HG02642 (cell line): ENCODE results near the gene TPRG1L.

ENCODE experiments used
- ATAC-seq: cut with Tn5 transposase; IDR thresholded peaks from one replicate; pipeline ENCODE4 v1.9.1; 2021; ENCODE audit warnings: mild to moderate bottlenecking; ENCODE audit not compliant: unreplicated experiment, poor library complexity

The TPRG1L gene

DNA sequence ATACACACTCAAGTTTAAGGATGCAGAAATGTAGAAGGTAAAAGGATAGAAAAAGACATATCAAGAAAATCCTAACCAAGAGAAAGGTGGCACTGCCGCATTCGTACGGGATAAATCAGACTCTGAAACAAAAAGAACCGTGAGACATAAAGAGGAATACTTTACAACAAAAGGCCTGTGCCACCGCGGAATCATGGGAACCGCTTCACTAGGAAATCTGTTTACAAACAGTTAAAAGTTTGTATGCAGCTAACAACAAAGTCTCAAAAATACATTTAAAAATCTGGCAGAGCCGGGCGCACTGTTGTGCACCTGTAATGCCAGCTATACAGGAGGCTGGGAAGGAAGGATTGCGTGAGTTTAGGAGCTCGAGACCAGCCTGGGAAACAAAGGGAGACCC lies 17.0 kb downstream of the TPRG1L start:
- ATAC-seq, result no peak

- ATAC-seq, result no peak
Measured at GRCh38 chr1:3642919-3643675, 18.3 kb downstream of the TPRG1L start.

DNA sequence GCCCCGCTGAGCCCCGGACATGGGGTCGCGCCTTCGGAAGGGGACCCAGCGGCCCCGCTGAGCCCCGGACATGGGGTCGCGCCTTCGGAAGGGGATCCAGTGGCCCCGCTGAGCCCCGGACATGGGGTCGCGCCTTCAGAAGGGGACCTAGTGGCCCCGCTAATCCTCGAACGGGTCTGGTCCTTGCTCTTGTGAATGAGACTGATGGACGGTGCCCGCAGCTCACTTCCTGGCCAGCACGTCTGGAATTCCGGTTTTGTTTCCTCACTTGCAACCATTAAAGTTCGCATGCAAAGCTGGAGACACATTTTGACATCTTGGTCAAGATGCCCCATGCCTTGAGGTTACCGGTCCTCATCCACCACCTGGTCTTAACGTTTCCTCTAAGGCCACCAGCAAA lies 19.5 kb downstream of the TPRG1L start:
- ATAC-seq, result no peak

DNA sequence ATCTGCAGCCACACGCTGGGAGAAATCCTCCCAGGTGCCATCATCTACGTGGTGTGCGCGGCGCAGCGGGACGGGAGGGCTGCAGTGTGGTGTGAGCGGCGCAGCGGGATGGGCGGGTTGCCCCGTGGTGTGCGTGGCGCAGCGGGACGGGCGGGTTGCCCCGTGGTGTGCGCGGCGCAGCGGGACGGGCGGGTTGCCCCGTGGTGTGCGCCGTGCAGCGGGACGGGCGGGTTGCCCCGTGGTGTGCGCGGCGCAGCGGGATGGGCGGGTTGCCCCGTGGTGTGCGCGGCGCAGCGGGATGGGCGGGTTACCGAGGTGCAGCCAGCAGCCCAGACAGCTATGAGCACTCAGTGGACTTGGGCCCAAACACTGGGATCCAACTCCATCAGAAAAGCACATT lies 20.4 kb downstream of the TPRG1L start:
- no peak for ATAC-seq

DNA sequence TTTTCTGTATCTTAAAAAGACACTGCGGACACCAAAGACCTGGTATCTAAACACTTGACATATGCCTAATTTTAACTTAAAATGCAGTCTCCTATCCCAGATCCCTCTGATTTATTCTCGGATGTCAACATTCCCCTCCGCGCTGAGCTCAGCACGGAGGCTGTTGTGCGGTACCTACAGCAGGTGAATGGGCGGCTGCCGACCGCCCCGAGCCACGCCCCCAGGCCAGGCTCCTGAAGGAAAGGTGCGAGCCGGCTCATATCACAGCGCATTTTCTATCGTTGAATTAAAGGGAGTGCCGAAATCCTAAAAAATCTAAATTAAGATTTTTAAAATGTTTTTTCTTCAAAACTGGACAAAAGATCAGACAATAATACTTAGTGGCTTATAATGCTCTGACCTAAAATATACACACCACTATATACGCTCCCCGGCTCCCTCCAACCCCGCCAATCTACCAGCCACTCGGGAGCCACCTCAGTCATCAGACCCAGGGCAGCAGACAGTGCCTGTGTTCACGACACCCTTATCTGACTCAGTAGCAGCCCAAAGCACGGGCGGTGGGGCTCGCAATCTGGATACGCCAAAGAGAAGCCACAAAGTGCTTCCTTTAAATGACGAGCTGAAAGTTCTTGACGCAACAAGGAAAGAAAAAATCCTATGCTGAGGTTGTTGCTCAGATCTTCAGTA lies 21.0 kb downstream of the TPRG1L start:
- no peak for ATAC-seq

DNA sequence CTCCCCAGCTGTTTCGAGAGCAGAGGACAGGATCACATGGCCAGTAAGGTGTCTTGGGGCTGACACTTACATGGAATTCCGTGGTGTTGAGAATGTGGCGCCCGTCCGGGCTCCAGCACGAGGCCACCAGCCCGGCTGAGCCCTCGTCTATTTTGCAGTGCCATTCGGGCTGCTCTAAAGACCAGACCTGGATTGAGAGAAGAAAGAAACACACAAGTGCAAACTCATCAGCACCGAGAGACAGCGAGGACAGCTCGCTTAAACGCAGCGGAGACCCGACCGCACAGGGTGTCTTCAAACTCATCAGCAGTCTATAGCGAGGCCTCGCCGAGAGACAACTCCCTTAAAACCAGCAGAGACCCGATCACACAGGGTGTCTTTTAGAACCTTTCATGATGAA lies 21.8 kb downstream of the TPRG1L start:
- ATAC-seq, result no peak

GRCh38 chr1:3649342-3650247 lies 24.8 kb downstream of the TPRG1L start, which contains the start of gene WRAP73:
Gene WRAP73, minus strand, starts transcription at chr1:3650103. Its CDS starts 104 bp downstream, at chr1:3649999.
- peak; percentile 81 for ATAC-seq

GRCh38 chr1:3650248-3651025 lies 25.6 kb downstream of the TPRG1L start:
- ATAC-seq, result no peak

DNA sequence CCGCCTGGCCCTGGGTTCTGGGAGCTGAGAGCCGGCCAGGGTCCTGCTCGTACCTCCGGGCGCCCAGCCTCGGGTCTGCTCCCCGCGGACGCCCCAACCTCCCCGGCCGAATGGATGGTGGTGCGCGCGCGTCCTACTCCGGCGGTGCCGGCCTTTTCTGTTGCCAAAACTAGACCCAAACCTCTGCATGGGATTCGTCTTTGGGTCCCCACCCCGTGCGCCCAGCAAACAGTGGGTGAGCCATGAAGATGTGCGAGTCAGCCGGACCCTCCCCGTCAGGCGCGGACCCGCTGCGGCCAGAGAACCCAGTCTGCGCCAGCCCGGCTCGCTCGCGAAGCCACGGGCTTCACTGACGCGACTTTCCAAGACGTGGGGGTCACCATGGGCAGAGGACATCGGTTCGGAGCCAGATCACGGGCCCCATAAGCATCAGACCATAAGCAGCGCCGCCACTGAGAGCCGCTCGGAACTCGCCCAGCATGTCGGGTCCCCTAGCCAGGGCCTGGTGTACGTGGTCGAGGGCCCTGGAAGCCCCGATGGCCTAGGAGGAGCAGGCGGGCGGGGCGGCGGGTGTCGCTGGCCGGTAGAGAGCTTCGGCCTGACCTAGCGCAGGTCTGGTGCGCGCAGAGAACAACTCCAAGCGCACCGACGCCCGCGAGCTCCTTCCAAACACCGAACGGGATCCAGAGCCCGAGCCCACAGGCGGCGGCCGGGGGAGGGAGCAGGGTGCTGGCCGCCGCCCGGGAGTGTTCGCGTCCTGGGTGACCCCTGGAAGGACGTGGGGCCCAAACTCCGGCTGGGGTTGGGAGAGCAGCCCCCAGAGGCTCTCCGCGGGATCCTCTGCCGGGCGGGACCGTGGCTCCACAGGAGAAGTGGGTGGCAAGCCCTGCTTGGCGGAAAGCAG lies 26.5 kb downstream of the TPRG1L start:
- no peak for ATAC-seq

GRCh38 chr1:3651930-3652547 lies 27.2 kb downstream of the TPRG1L start, which contains the start of gene TP73:
Gene TP73, plus strand, starts transcription at chr1:3652516. Its CDS starts 29,850 bp downstream, at chr1:3682366.
- no peak for ATAC-seq

- ATAC-seq, result no peak
Measured at GRCh38 chr1:3652548-3653285, 27.9 kb downstream of the TPRG1L start.

- no peak for ATAC-seq
Measured at GRCh38 chr1:3653286-3653618, 28.4 kb downstream of the TPRG1L start.

GRCh38 chr1:3654549-3655281 lies 29.9 kb downstream of the TPRG1L start:
- no peak for ATAC-seq

- ATAC-seq, result no peak
Measured at GRCh38 chr1:3656450-3657095, 31.8 kb downstream of the TPRG1L start.

GRCh38 chr1:3657096-3657475 lies 32.3 kb downstream of the TPRG1L start:
- ATAC-seq, result no peak

DNA sequence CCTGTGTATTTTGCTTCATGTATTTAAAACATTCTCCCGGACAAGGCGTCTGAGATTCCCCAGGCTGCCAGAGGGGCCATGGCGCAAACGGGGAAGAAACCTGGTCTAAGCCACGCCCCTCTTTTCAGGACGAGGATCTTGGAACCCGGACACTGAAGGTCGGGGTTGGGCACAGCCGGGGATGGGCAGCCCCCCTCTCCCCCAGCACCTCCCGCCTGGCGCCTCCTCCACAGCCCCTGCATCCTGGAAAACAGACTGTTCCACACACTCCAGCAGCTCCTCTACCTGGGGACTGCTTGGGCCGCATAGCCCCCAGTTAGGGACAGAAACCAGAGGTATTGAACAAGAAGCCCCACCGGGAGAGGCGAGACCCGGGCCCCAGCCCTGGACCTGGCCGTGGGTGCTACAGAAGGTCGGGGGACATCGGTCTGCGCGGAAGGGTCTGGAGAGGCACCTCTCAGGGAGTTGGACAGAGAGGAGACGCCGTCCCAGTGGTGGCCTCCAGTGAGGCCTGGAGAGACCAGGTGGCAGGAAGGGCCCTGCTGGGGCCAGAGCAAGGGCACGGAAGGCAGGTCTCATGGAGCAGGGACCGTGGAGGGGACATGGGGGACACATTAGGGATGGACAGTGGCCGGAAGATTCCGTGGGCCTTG lies 32.9 kb downstream of the TPRG1L start:
- ATAC-seq, result no peak
